Lower lobe of right lung (tissue), 2 donors: ENCODE measurements around the gene PLXNA4. TPM values are rescaled to one million over a fixed set of nuclear protein-coding genes. Genes with fewer than 3 reads are reported as not detected.

Experiments
- ATAC-seq, 2 donors: fragments of 200-7000 bp; cut with Tn5 transposase; one replicate each; pipeline ENCODE4 v1.9.1; 2020 to 2022; ENCODE audit warnings: mild to moderate bottlenecking in 2 of 2, moderate library complexity in 2 of 2
- DNase-seq: peaks from one replicate; pipeline ENCODE4 v3.0.0-alpha.2; 2020
- H3K27ac ChIP-seq: fragments of 200-600 bp; one replicate; pipeline ENCODE4 v1.8.0; 2022
- H3K27me3 ChIP-seq: fragments of 200-600 bp; one replicate; pipeline ENCODE4 v1.8.0; 2022; ENCODE audit warnings: low read depth
- H3K36me3 ChIP-seq: fragments of 200-600 bp; one replicate; pipeline ENCODE4 v1.8.0; 2022; ENCODE audit warnings: mild to moderate bottlenecking
- H3K4me1 ChIP-seq: fragments of 200-600 bp; one replicate; pipeline ENCODE4 v1.8.0; 2022
- H3K4me3 ChIP-seq: fragments of 200-600 bp; one replicate; pipeline ENCODE4 v1.8.0; 2022; ENCODE audit warnings: mild to moderate bottlenecking
- H3K9me3 ChIP-seq: fragments of 200-600 bp; one replicate; pipeline ENCODE4 v1.8.0; 2022
- CTCF ChIP-seq: fragments of 200-600 bp; IDR thresholded peaks from one replicate; pipeline ENCODE4 v1.8.0; 2022; ENCODE audit warnings: antibody characterized with exemption, mild to moderate bottlenecking
- intact Hi-C: fragments of 100-400 bp; cut with DNase I; formaldehyde crosslinking; loops from one replicate; pipeline ENCODE4 v1.11.0; 2022
- total RNA-seq: library from RNA; stranded (reverse); fragmentation: NEBNext Ultra II Directional; extraction: Animal tissue kit (Norgen Biotek cat#: 25700); gene quantifications from one replicate; pipeline ENCODE4 v1.2.1, GENCODE V29; 2021
- donor health status: DM: no; HTN: yes; CAD: no; lungs with severe emphysema.

PLXNA4 gene
- total RNA-seq, 1 donor from 2014 or later: 4.3 TPM

GRCh38 chr7:132379292-132379691 is 197.0 kb downstream of the PLXNA4 start:
- no peak for ATAC-seq
- no peak for DNase-seq

GRCh38 chr7:132377703-132378584 is 198.3 kb downstream of the PLXNA4 start:
- TF ChIP-seq CTCF: no peak
- no peak overlapping the region for H3K27ac ChIP-seq
- no peak for ATAC-seq

More at GRCh38 chr7:132379292-132379691, 197.0 kb downstream of the PLXNA4 start:
- Histone ChIP-seq H3K36me3 (no peaks in the 10 kb centered on the region), H3K9me3 (no peaks in the 10 kb centered on the region), H3K4me3 (no peak overlapping the region), H3K27me3 (peaks cover 6% of the 10 kb centered on the region), H3K4me1 (peaks cover 14% of the 10 kb centered on the region), H3K27ac (no peak overlapping the region)
- intact Hi-C loops: no loop called here
- no peak for TF ChIP-seq CTCF

GRCh38 chr7:132377015-132377414 is 199.3 kb downstream of the PLXNA4 start:
- DNase-seq: no peak
- H3K9me3 ChIP-seq: no peaks in the 10 kb centered on the region
- no peak for TF ChIP-seq CTCF

More at GRCh38 chr7:132377703-132378584, 198.3 kb downstream of the PLXNA4 start:
- no peak for DNase-seq
- Histone ChIP-seq H3K9me3 (no peaks in the 10 kb centered on the region), H3K4me1 (peaks cover 14% of the 10 kb centered on the region), H3K4me3 (no peak overlapping the region), H3K36me3 (no peaks in the 10 kb centered on the region), H3K27me3 (peaks cover 6% of the 10 kb centered on the region)
- intact Hi-C loops: no loop called here

GRCh38 chr7:132376361-132377013 is 199.8 kb downstream of the PLXNA4 start:
- no peak for DNase-seq
- intact Hi-C loops: no loop called here
- H3K4me1 ChIP-seq: peaks cover 14% of the 10 kb centered on the region
- no peak for TF ChIP-seq CTCF
- ATAC-seq: no peak
- H3K27ac ChIP-seq: no peak overlapping the region
- H3K9me3 ChIP-seq: no peaks in the 10 kb centered on the region
- H3K27me3 ChIP-seq: peaks cover 6% of the 10 kb centered on the region
- no peak overlapping the region for H3K4me3 ChIP-seq
- H3K36me3 ChIP-seq: no peaks in the 10 kb centered on the region

More at GRCh38 chr7:132377015-132377414, 199.3 kb downstream of the PLXNA4 start:
- Histone ChIP-seq H3K27me3 (peaks cover 6% of the 10 kb centered on the region), H3K27ac (no peak overlapping the region), H3K36me3 (no peaks in the 10 kb centered on the region), H3K4me3 (no peak overlapping the region), H3K4me1 (peaks cover 14% of the 10 kb centered on the region)
- no peak for ATAC-seq
- intact Hi-C loops: no loop called here

GRCh38 chr7:132373879-132374278 is 202.4 kb downstream of the PLXNA4 start:
- no peak overlapping the region for H3K27ac ChIP-seq
- intact Hi-C loops: no loop called here
- no peaks in the 10 kb centered on the region for H3K9me3 ChIP-seq
- H3K4me3 ChIP-seq: no peak overlapping the region
- DNase-seq (no peak), ATAC-seq (no peak)
- no peak for TF ChIP-seq CTCF
- H3K4me1 ChIP-seq: peaks cover 8% of the 10 kb centered on the region
- H3K27me3 ChIP-seq: no peaks in the 10 kb centered on the region
- H3K36me3 ChIP-seq: no peaks in the 10 kb centered on the region
